DOHH2 (cell line): ENCODE results near the gene ARID5B.

Experiments used
- H3F3A ChIP-seq: fragments of 200-600 bp; sonication (generic), shearing (Covaris generic); 2 replicates; pipeline ENCODE4 v1.6.0; 2016; ENCODE audit warnings: antibody characterized with exemption, mild to moderate bottlenecking; ENCODE audit not compliant: control insufficient read depth, insufficient read depth
- H3K27ac ChIP-seq: fragments of 200-600 bp; sonication (generic); 2 replicates; pipeline ENCODE4 v1.5.1; 2014; ENCODE audit warnings: low read depth, mild to moderate bottlenecking, low read length, moderate library complexity
- H3K27me3 ChIP-seq: fragments of 200-600 bp; sonication (generic); 2 replicates; pipeline ENCODE4 v1.6.1; 2014; ENCODE audit warnings: mild to moderate bottlenecking, low read length, mixed read lengths; ENCODE audit not compliant: control insufficient read depth
- H3K36me3 ChIP-seq: fragments of 200-600 bp; sonication (generic); 2 replicates; pipeline ENCODE4 v1.6.1; 2014; ENCODE audit warnings: mild to moderate bottlenecking, low read length, moderate library complexity, mixed read lengths; ENCODE audit not compliant: control insufficient read depth
- H3K4me1 ChIP-seq: fragments of 200-600 bp; sonication (generic); 2 replicates; pipeline ENCODE4 v1.6.1; 2014; ENCODE audit warnings: mild to moderate bottlenecking, low read length, mixed read lengths; ENCODE audit not compliant: control insufficient read depth
- H3K4me2 ChIP-seq: fragments of 200-600 bp; sonication (generic); 2 replicates; pipeline ENCODE4 v1.6.0; 2014; ENCODE audit warnings: mild to moderate bottlenecking, low read length, moderate library complexity
- H3K4me3 ChIP-seq: fragments of 200-600 bp; sonication (generic); 2 replicates; pipeline ENCODE4 v1.5.1; 2014; ENCODE audit warnings: mild to moderate bottlenecking, low read length, mixed read lengths
- H3K79me2 ChIP-seq: fragments of 200-600 bp; sonication (generic); 2 replicates; pipeline ENCODE4 v1.6.1; 2014; ENCODE audit warnings: mild to moderate bottlenecking, low read length, mixed read lengths; ENCODE audit not compliant: control insufficient read depth
- H3K9me2 ChIP-seq: fragments of 200-600 bp; sonication (generic); replicated peaks from 2 replicates; pipeline ENCODE4 v1.6.1; 2014; ENCODE audit warnings: mild to moderate bottlenecking, low read length, mixed read lengths; ENCODE audit not compliant: control insufficient read depth
- H3K9me3 ChIP-seq: fragments of 200-600 bp; sonication (generic); 2 replicates; pipeline ENCODE4 v1.6.1; 2014; ENCODE audit warnings: antibody characterized with exemption, low read length, mixed read lengths; ENCODE audit not compliant: control insufficient read depth, insufficient read depth
- H4K20me1 ChIP-seq: fragments of 200-600 bp; sonication (generic); 2 replicates; pipeline ENCODE4 v1.6.0; 2014; ENCODE audit warnings: low read depth, mild to moderate bottlenecking, antibody characterized with exemption, low read length, moderate library complexity; ENCODE audit not compliant: control insufficient read depth, insufficient read depth
- EZH2phosphoT487 ChIP-seq: fragments of 200-600 bp; sonication (generic); IDR thresholded peaks from 2 replicates; pipeline ENCODE4 v1.6.1; 2017; ENCODE audit warnings: borderline replicate concordance, mild to moderate bottlenecking, antibody characterized with exemption, low read length, moderate library complexity, mixed read lengths
- TF ChIP-seq, protein P1 (sequence below): fragments of 200-600 bp; sonication (generic); IDR thresholded peaks from one replicate; pipeline ENCODE4 v1.5.1; 2014; ENCODE audit warnings: antibody characterized with exemption, mild to moderate bottlenecking, low read depth, low read length; ENCODE audit not compliant: poor library complexity, severe bottlenecking

ARID5B gene

DNA sequence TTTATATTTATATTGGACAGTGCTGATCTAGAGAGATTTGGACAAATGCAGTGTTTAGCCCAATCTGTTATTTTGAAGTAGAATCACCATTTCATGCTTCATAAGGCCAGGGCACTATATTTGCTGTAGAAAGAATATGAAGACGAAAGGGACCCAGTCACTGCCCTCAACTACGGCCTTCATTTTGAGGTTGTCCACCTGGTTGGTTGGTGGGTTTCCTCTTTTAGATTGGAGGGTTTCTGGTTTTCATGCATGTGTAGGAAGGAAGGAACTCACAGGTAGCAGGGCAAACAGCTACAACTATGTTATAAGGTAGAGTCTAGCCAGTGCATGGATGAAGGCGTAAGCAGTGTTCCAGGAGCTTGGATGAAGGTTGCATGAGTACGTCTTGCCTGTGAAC, 56.3 kb downstream of the ARID5B start:
- Histone ChIP-seq H3K27me3 (no peaks in the 10 kb centered on the region), H3K4me2 (peak overlapping the region; percentile 82), H3K27ac (peak overlapping the region; percentile 94), H3K9me2 (no peaks in the 10 kb centered on the region), H3K9me3 (no peaks in the 10 kb centered on the region), H3F3A (peaks cover 41% of the 10 kb centered on the region), H4K20me1 (no peaks in the 10 kb centered on the region), H3K79me2 (peaks cover 67% of the 10 kb centered on the region), H3K4me1 (peaks cover 99% of the 10 kb centered on the region), H3K36me3 (peaks cover 68% of the 10 kb centered on the region), H3K4me3 (peak overlapping the region; percentile 26)
- no peak for TF ChIP-seq EZH2phosphoT487
- TF ChIP-seq, protein P1, sequence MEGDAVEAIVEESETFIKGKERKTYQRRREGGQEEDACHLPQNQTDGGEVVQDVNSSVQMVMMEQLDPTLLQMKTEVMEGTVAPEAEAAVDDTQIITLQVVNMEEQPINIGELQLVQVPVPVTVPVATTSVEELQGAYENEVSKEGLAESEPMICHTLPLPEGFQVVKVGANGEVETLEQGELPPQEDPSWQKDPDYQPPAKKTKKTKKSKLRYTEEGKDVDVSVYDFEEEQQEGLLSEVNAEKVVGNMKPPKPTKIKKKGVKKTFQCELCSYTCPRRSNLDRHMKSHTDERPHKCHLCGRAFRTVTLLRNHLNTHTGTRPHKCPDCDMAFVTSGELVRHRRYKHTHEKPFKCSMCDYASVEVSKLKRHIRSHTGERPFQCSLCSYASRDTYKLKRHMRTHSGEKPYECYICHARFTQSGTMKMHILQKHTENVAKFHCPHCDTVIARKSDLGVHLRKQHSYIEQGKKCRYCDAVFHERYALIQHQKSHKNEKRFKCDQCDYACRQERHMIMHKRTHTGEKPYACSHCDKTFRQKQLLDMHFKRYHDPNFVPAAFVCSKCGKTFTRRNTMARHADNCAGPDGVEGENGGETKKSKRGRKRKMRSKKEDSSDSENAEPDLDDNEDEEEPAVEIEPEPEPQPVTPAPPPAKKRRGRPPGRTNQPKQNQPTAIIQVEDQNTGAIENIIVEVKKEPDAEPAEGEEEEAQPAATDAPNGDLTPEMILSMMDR: no peak

DNA sequence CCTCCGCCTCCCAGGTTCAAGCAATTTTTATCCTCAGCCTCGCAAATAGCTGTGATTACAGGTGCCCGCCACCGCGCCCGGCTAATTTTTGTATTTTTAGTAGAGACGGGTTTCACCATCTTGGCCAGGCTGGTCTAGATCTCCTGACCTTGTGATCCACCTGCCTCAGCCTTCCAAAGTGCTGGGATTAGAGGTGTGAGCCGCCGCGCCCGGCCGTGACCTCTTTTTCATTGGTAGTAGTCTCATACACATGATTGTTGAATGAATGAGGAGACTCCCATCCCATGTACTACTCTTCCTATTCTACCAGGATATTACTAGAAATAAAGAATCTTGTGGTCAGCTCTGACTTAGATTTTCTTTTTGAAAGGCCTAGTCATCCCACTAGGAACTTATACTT, 56.8 kb downstream of the ARID5B start:
- Histone ChIP-seq H3K4me3 (peak overlapping the region; percentile 26), H3K27me3 (no peaks in the 10 kb centered on the region), H3K9me3 (no peaks in the 10 kb centered on the region), H4K20me1 (no peaks in the 10 kb centered on the region), H3K27ac (peak overlapping the region; percentile 94), H3K4me2 (peak overlapping the region; percentile 82), H3K36me3 (peaks cover 67% of the 10 kb centered on the region), H3F3A (peaks cover 38% of the 10 kb centered on the region), H3K4me1 (peaks cover 99% of the 10 kb centered on the region), H3K9me2 (no peaks in the 10 kb centered on the region), H3K79me2 (peaks cover 68% of the 10 kb centered on the region)
- TF ChIP-seq, protein P1: no peak
- TF ChIP-seq EZH2phosphoT487: no peak

DNA sequence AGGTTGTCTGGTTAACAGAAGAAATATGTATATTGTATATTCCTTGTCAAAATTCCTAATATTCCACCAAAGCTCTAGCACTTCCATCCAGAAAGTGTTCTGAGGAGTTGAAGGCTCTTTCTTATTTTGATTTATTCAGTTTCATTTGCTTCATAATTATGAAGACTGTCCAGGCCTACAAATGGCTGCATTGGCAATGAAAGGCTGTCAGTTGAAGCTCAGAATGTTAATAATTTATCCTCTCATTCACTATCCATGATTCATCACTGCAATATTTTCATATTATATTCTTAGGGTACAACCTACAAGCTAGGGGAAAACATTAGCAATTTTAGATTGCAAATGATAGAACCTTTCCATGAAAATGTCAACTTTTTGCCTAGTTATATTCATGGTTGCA, 57.3 kb downstream of the ARID5B start:
- H3K27me3 ChIP-seq: no peaks in the 10 kb centered on the region
- H3K9me2 ChIP-seq: no peaks in the 10 kb centered on the region
- no peaks in the 10 kb centered on the region for H3K9me3 ChIP-seq
- TF ChIP-seq, protein P1: no peak
- H4K20me1 ChIP-seq: no peaks in the 10 kb centered on the region
- peak overlapping the region; percentile 82 for H3K4me2 ChIP-seq
- peaks cover 69% of the 10 kb centered on the region for H3K79me2 ChIP-seq
- peaks cover 38% of the 10 kb centered on the region for H3F3A ChIP-seq
- peak overlapping the region; percentile 94 for H3K27ac ChIP-seq
- peaks cover 68% of the 10 kb centered on the region for H3K36me3 ChIP-seq
- H3K4me1 ChIP-seq: peaks cover 99% of the 10 kb centered on the region
- H3K4me3 ChIP-seq: peak overlapping the region; percentile 26

DNA sequence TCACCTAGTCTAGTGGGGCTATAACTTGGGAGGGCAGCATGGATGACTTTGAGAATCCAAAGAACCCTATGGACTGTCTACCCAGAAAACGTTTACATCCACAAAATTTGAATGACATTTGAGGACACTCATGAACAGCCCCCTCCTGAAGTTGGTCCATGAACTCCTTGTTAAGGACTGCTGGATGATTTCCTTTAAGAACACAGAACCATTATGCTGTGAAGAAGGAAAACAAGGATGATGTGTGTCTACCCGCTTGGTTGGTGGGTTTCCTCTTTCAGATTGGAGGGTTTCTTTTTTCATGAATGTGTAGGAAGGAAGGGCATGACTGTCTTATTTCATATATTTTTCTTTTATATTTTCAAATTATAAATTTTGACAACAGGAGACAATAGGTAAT, 58.3 kb downstream of the ARID5B start:
- Histone ChIP-seq H3K36me3 (peaks cover 71% of the 10 kb centered on the region), H3K27me3 (no peaks in the 10 kb centered on the region), H4K20me1 (no peaks in the 10 kb centered on the region), H3K9me2 (no peaks in the 10 kb centered on the region), H3K79me2 (peaks cover 74% of the 10 kb centered on the region), H3K4me2 (peak overlapping the region; percentile 82), H3K9me3 (no peaks in the 10 kb centered on the region), H3F3A (peaks cover 42% of the 10 kb centered on the region), H3K4me1 (peaks cover 100% of the 10 kb centered on the region), H3K27ac (peak overlapping the region; percentile 94), H3K4me3 (peak overlapping the region; percentile 40)
- TF ChIP-seq, protein P1: no peak
- TF ChIP-seq EZH2phosphoT487: no peak
